Sigmoid colon (tissue), 7 donors: Measurements from ENCODE around the gene OGG1. TPM values are rescaled to one million over a fixed set of nuclear protein-coding genes. Genes with fewer than 3 reads are reported as not detected.
A peak's percentile ranks its signal among the peaks of the same experiment; 100 is the strongest.

Experiments
- DNase-seq: peaks from one replicate; pipeline ENCODE4 v3.0.0-alpha.2; 2019
- H3K27ac ChIP-seq, 4 donors: fragments of 200-600 bp; sonication (generic); one replicate each; pipeline ENCODE4 v1.5.1; 2016 to 2019; ENCODE audit warnings: mild to moderate bottlenecking in 1 of 4
- H3K27me3 ChIP-seq, 3 donors: fragments of 200-600 bp; sonication (generic); one replicate each; pipeline ENCODE4 v1.5.1; 2019; ENCODE audit warnings: mild to moderate bottlenecking in 1 of 3
- H3K36me3 ChIP-seq, 4 donors: fragments of 200-600 bp; sonication (generic); one replicate each; pipeline ENCODE4 v1.5.1; 2016 to 2019
- H3K4me1 ChIP-seq, 4 donors: fragments of 200-600 bp; sonication (generic); one replicate each; pipeline ENCODE4 v1.5.1; 2017 to 2019
- H3K4me3 ChIP-seq, 4 donors: fragments of 200-600 bp; sonication (generic); one replicate each; pipeline ENCODE4 v1.5.1; 2017 to 2019; ENCODE audit warnings: mild to moderate bottlenecking in 2 of 4, moderate library complexity in 1 of 4
- H3K9me3 ChIP-seq, 4 donors: fragments of 200-600 bp in 3 of 4; sonication (generic) in 3 of 4; one replicate each; pipeline versions ENCODE4 v1.5.1 to v1.6.1; 2013 to 2019
- CTCF ChIP-seq, 4 experiments: fragments of 450-650 bp in 3 of 4; fragments of 200-600 bp in 1 of 4; IDR thresholded peaks; one replicate each; pipeline ENCODE4 v1.5.1; 2016 to 2019; ENCODE audit warnings: antibody characterized with exemption in 4 of 4, mild to moderate bottlenecking in 3 of 4, moderate library complexity in 2 of 4
- EP300 ChIP-seq, 4 donors: sonication (generic); formaldehyde crosslinking; IDR thresholded peaks; one replicate each; pipeline ENCODE4 v1.6.1; 2017; ENCODE audit warnings: antibody characterized with exemption in 4 of 4
- POLR2A ChIP-seq, 2 donors: fragments of 450-650 bp; IDR thresholded peaks; one replicate each; pipeline ENCODE4 v1.6.1; 2016; ENCODE audit warnings: antibody characterized with exemption in 2 of 2, mild to moderate bottlenecking in 2 of 2, moderate library complexity in 2 of 2
- POLR2AphosphoS5 ChIP-seq, 4 donors: sonication (generic); formaldehyde crosslinking; IDR thresholded peaks; one replicate each; pipeline ENCODE4 v1.6.1; 2017; ENCODE audit warnings: antibody characterized with exemption in 4 of 4
- WGBS, 2 donors: extraction: QIAGEN DNeasy Blood & Tissue Kit; methylation state at CpG; one replicate each; pipeline ENCODE4 v1.1.7; 2013; 5-methylcytosine and 5-hydroxymethylcytosine counted together
- intact Hi-C: fragments of 100-400 bp; cut with DNase I; formaldehyde crosslinking; loops from one replicate; pipeline ENCODE4 v1.15.1; 2023
- polyA plus RNA-seq, 3 donors: library from polyadenylated mRNA; stranded (reverse); fragments of 200-250 nt; gene quantifications; one replicate each; pipeline ENCODE4 v1.2.3, GENCODE V29; 2013
- total RNA-seq, 4 donors: library from RNA; depleted of rRNA; stranded (reverse); fragments of >200 nt; gene quantifications; one replicate each; pipeline ENCODE4 v1.1.0, GENCODE V29; 2016
- donor health status: healthy with polysubstance abuse.
- donor health status: Bipolar disorder and iron deficiency.
- donor health status: healthy.

OGG1 gene
- total and polyA plus RNA-seq, 7 donors, result 15.6 to 34.6 (median 23.6) TPM

GRCh38 chr3:9791790-9792404 is 42.1 kb downstream of the OGG1 start:
- H3K9me3 ChIP-seq, result no peaks in the 10 kb centered on the region
- H3K36me3 ChIP-seq, result peaks cover 6 to 48% (median 19%) of the 10 kb centered on the region in 4 donors
- DNase-seq, result no peak
- intact Hi-C loops, result loop anchor here (2.0 to 5.0 kb wide), 2 partner anchors 43 to 60 kb away; partner anchors contain the start of genes BRPF1 and OGG1
- TF ChIP-seq POLR2AphosphoS5 (IDR thresholded peaks at IDR 0.05) (no peak), CTCF (IDR thresholded peaks at IDR 0.05) (no peak), POLR2A (IDR thresholded peaks at IDR 0.05) (no peak), EP300 (IDR thresholded peaks at IDR 0.05) (no peak)
- peak overlapping the region; percentile 60 to 99 (median 84) for H3K4me3 ChIP-seq
- no peaks in the 10 kb centered on the region for H3K27me3 ChIP-seq
- WGBS, 2 donors, result 14% methylated on average over 14 of the region's 14 CpGs
- H3K4me1 ChIP-seq, result peaks cover 0 to 40% (median 36%) of the 10 kb centered on the region in 4 donors
- peak overlapping the region; percentile 86 to 98 (median 96) for H3K27ac ChIP-seq

- intact Hi-C loops, result loop anchor here (2.0 to 5.0 kb wide), 2 partner anchors 44 to 60 kb away; partner anchors contain the start of genes BRPF1 and OGG1
- peaks cover 6 to 47% (median 16%) of the 10 kb centered on the region in 4 donors for H3K36me3 ChIP-seq
- peaks cover 0 to 40% (median 36%) of the 10 kb centered on the region in 4 donors for H3K4me1 ChIP-seq
- 0 to 1% methylated on average over 65 of the region's 65 CpGs for WGBS, 2 donors
- peak within 1 kb of the TSS; percentile 60 to 99 (median 84) for H3K4me3 ChIP-seq
- H3K27me3 ChIP-seq, result no peaks in the 10 kb centered on the region
- peak in 1 of 4 donors; percentile 44 for TF ChIP-seq EP300 (IDR thresholded peaks at IDR 0.05)
- TF ChIP-seq POLR2AphosphoS5 (IDR thresholded peaks at IDR 0.05), result peak; percentile 63 to 87 (median 72)
- TF ChIP-seq POLR2A (IDR thresholded peaks at IDR 0.05), result peak; percentile 55 to 57
- peak in 3 of 4 experiments; percentile 13 to 23 (median 15) for TF ChIP-seq CTCF (IDR thresholded peaks at IDR 0.05)
- peak within 1 kb of the TSS; percentile 86 to 98 (median 96) for H3K27ac ChIP-seq
- H3K9me3 ChIP-seq, result no peaks in the 10 kb centered on the region
- DNase-seq, result peak; percentile 96
Measured at GRCh38 chr3:9792405-9793160, 42.8 kb downstream of the OGG1 start, which contains the start of the genes ARPC4 and TADA3. ARPC4 (plus strand) TSS chr3:9793082; CDS start chr3:9793122, 40 bp downstream. TADA3 (minus strand) TSS chr3:9792473; CDS start chr3:9791466, 1,007 bp downstream.

- peaks cover 0 to 40% (median 36%) of the 10 kb centered on the region in 4 donors for H3K4me1 ChIP-seq
- no peak for DNase-seq
Measured at GRCh38 chr3:9793161-9793781, 43.5 kb downstream of the OGG1 start.

More at GRCh38 chr3:9793161-9793781, 43.5 kb downstream of the OGG1 start:
- Histone ChIP-seq H3K27me3 (no peaks in the 10 kb centered on the region), H3K9me3 (no peaks in the 10 kb centered on the region), H3K4me3 (peak overlapping the region; percentile 60 to 99 (median 84)), H3K27ac (peak overlapping the region; percentile 86 to 98 (median 96)), H3K36me3 (peaks cover 8 to 49% (median 19%) of the 10 kb centered on the region in 4 donors)
- intact Hi-C loops, result loop anchor here (2.0 to 5.0 kb wide), 2 partner anchors 44 to 61 kb away; partner anchors contain the start of genes BRPF1 and OGG1
- WGBS, 2 donors, result 1% methylated on average over 23 of the region's 23 CpGs
- no peak for TF ChIP-seq EP300 (IDR thresholded peaks at IDR 0.05)
- TF ChIP-seq POLR2A (IDR thresholded peaks at IDR 0.05), result peak; percentile 66 to 82
- no peak for TF ChIP-seq POLR2AphosphoS5 (IDR thresholded peaks at IDR 0.05)
- peak in 1 of 4 experiments; percentile 16 for TF ChIP-seq CTCF (IDR thresholded peaks at IDR 0.05)
